RPMI7951 (cell line): Measurements from ENCODE around the gene PLAAT2. TPM values are rescaled to one million over a fixed set of nuclear protein-coding genes. Genes with fewer than 3 reads are reported as not detected.
"Not testable (repeated sequence)": the region's sequence is repeated elsewhere in the genome, so short reads cannot be mapped to it uniquely, and the experiment has no call there.

Experiments
- DNase-seq: peaks from one replicate; pipeline ENCODE4 v3.0.0-alpha.2; 2012; ENCODE audit warnings: low read depth
- total RNA-seq: library from RNA; depleted of rRNA; stranded (reverse); fragments of >200 nt; shearing (Covaris generic); gene quantifications from 2 replicates; pipeline ENCODE4 v1.2.3, GENCODE V29; 2014

Gene PLAAT2
- total RNA-seq, 1 experiment from 2014 or later: not detected

DNA sequence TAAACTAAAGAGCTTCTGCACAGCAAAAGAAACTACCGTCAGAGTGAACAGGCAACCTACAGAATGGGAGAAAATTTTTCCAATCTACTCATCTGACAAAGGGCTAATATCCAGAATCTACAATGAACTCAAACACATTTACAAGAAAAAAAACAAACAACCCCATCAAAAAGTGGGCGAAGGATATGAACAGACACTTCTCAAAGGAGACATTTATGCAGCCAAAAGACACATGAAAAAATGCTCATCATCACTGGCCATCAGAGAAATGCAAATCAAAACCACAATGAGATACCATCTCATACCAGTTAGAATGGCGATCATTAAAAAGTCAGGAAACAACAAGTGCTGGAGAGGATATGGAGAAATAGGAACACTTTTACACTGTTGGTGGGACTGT is 15.7 kb upstream of the PLAAT2 start:
- DNase-seq: not testable (repeated sequence)

- DNase-seq: no peak
Observed at GRCh38 chr11:63574856-63575602, 11.8 kb upstream of the PLAAT2 start.

- DNase-seq: peak; percentile 80
Observed at GRCh38 chr11:63573881-63574855, 11.0 kb upstream of the PLAAT2 start.

DNA sequence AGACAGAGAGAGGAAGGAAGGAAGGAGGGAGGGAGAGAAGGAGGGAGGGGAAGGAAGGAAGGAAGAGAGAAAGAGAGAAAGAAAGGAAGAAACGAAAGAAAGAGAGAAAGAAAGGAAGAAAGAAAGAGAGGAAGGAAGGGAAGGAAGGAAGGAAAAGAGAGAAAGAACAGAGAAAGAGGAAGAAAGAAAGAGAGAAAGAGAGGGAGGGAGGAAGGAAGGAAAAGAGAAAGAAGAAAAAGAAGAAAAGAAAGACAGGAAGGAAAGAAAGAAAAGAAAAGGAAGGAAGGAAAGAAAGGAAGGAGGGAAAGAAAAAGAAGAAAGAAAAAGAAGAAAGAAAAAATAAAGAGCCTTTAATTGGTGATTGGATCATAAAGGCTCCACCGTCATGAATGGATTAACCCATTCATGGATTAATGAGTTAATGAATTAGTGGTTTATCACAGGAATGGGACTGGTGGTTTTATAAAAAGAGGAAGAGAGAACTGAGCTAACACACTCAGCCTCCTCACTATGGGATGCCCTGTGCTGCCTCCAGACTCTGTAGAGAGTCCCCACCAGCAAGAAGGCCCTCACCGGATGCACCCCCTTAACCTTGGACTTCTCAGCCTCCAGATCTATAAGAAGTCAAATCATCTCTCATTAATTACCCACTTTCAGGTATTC is 9.0 kb upstream of the PLAAT2 start:
- DNase-seq: no peak

DNA sequence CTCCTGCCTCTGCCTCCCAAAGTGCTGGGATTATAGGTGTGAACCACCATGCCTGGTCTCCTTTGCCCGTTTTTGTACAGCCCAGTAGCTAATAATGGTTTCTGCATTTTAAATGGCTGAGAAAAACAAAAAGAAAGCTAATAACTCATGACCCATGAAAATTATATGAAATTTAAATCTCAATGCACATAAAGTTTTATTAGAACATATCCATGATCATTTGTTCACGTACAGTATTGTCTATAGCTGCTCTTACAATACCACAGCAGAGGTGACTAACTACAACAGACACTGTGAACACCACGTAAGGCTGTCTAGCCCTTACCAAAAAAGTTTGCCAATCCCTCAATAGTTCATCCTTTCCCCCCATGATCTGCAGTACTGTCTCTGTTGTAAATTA is 6.4 kb upstream of the PLAAT2 start:
- no peak for DNase-seq

- DNase-seq: peak; percentile 84
Observed at GRCh38 chr11:63567044-63567840, 4.1 kb upstream of the PLAAT2 start.

GRCh38 chr11:63564784-63565350 is 1.7 kb upstream of the PLAAT2 start:
- DNase-seq: no peak

DNA sequence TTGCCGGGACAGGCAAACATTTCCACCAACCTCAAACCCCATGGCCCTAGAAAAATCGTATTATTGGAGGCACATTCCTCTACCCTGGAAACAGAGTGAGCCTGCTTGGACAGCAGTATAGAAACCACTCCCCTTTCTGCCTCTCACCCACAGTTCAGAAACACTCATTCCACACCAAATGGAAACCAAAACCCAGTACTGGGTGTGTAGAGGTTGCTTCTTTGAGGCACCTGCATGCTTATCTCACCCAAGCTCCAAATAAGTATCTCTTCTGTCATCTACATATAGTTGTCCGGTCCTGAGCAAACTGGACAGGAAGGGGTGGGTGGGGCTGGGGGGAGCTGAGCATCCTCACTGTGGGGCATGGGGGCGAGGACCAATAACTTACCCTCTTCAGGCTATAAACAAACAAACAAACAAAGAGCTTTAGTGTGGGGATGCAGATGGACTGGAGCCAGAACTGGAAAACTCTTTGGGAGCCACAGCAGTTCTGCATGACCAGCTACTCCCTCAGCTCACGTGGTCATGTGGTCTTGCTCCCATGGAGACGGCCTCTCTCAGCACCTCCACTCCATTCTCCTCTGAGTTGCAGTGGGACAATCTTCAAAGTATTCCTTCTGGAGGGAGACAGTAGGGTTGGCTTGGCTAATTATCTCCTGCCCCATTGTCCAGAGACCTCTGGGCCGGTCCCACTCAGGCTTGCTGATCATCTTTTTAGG is 1.0 kb upstream of the PLAAT2 start:
- no peak for DNase-seq

DNA sequence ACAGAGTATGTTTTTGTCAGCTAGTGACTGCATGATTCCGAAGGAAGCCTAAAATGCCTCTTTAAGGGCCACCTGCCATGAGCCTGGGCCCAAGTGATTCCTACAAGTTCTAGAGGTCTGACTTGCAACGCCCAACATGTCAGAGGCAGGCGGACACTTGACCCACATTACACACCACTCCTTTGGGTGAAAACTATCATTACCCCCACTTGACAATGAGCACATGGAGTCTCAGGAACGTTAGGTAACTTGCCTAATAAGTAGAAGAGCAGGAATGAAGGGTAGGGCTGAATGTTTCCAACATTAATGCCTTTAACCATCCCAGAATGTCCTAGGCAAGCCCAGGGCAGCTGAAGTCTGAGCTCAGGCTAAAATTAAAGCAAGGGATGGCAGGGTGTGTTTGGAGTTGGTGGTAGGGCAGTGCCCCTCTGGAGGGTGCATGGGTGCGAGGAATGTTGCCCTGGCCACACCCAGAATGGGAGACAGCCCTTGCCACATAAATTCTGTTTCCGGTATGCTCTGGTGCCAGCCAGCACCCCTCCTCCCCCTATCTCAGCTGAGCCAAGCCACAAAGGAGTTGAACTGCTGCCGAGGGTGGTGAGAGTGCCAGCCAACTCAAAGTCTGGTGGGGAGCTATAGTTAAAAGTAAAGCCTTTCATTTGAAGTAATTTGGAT is 2.5 kb downstream of the PLAAT2 start:
- DNase-seq: no peak

- DNase-seq: no peak
Observed at GRCh38 chr11:63558459-63559157, 4.6 kb downstream of the PLAAT2 start.

GRCh38 chr11:63557570-63557969 is 5.6 kb downstream of the PLAAT2 start:
- no peak for DNase-seq

DNA sequence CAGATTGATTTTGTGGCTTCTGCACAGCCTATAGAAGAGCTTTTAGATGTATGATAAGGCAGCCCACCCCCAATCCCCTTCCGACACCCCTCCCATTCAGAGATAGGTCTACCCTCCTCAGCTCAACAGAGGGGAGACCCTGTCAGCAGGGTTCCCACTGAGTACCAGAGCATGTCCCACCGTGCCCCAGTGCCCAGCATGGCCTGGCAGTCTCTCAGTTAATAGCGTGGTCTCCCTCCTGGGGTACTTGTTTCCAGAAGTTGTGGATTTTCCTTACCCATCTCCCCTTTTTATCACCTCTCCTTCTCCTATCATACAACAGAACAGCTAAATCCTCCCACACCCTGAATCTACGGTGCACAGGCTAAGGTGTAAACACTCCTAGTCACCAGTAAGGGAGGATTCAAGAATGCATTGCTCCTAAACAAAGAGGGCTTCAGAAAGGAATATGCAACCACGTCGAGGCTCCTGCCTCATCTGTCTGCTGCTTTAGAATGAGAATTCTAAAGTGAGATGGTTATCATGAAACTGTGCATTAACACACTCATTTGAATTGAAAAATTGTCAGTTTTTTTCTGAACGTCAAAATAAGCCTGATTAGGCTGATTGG is 6.7 kb downstream of the PLAAT2 start:
- DNase-seq: no peak

DNA sequence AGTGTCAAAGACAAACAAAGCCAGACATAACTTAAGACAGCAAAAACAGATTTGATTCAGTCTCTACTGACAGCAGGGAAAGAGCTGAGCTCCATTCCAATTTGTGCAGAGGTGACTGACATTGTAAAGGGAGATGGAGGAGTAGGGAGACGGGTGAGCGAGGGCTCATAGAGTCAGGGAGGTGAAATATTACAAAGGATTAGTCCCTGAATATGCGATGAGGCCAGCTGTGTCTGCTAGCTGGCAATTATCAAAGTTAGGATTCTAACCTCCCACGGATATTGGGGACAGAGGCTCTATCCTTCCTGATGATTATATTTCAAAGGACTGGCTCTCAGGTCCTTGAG is 8.3 kb downstream of the PLAAT2 start:
- no peak for DNase-seq

GRCh38 chr11:63553759-63554158 is 9.4 kb downstream of the PLAAT2 start:
- peak; percentile 40 for DNase-seq

DNA sequence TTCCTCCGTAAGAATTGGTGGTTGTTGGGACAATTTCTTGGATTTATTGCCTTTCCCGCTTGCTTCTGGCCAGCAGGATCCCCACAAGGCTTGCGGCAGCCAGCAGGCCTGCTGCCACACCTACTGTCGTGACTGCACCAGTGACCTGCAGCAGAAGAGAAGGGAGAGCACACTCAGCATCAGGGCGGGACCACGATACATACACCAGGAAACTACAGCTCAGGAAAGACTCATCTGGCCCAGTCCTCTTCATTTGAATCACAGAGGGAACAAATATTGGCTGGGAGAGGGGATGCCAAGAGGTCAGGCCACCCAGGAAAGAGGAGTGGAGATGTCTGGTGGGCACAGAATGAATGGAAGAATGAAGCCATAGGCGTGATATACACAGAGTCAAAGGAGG is 10.3 kb downstream of the PLAAT2 start:
- no peak for DNase-seq

DNA sequence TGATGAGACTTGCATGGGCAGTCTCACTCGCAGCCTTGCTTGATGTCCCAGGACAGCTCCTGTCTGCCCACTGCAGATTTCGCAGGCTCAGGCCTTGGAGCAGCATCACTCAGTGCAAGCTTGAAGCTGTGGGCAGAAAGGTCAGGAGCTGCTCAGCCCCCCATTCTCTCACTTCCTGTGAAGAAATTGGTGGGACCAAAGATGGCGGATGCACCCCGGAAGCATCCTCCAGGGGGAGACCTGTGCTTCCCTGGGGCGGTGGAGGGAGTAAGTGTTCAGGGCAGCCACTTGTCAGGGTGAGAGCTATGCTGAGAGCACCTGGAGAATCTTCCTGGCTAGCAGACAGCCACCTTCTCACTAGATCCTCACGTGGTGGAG is 11.3 kb downstream of the PLAAT2 start:
- DNase-seq: no peak

DNA sequence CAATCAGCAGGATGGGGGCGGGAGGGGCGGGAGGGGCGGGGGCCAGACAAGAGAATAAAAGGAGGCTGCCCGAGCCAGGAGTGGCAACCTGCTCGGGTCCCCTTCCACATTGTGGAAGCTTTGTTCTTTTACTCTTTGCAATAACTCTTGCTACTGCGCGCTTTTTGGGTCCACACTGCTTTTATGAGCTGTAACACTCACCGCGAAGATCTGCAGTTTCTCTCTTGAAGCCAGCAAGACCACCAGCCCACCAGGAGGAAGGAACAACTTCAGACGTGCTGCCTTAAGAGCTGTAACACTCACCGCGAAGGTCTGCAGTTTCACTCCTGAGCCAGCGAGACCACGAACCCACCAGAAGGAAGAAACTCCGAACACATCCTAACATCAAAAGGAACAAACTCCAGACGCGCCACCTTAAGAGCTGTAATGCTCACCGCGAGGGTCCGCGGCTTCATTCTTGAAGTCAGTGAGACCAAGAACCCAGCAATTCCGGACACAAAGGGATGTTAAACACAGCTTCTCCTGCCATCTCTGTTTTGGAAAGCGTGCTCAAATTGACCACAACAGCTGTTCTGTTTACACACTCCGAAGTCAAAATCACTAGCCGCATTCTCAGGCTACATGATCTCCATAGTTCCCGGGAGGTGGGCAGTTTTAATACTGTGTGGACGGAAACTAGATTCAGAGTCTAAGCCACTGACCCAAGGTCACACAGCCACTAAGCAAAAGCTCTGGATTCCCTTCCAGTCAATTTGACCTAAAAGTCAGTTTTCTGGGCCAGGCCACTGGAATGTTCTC is 11.9 kb downstream of the PLAAT2 start:
- no peak for DNase-seq

DNA sequence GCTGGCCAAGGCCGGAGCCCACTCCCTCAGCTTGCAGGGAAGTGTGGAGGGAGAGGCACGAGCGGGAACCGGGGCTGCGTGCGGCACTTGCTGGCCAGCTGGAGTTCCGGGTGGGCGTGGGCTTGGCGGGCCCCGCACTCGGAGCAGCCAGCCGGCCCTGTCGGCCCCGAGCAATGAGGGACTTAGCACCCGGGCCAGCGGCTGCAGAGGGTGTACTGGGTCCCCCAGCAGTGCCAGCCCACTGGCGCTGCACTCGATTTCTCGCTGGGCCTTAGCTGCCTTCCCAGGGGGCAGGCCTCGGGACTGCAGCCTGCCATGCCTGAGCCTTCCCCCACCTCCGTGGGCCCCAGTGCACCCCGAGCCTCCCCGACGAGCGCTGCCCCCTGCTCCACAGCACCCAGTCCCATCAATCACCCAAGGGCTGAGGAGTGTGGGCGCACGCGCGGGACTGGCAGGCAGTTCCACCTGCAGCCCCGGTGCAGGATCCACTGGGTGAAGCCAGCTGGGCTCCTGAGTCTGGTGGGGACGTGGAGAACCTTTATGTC is 13.0 kb downstream of the PLAAT2 start:
- DNase-seq: not testable (repeated sequence)
